ENCODE data around the gene SLC26A3.

Gene SLC26A3

DNA sequence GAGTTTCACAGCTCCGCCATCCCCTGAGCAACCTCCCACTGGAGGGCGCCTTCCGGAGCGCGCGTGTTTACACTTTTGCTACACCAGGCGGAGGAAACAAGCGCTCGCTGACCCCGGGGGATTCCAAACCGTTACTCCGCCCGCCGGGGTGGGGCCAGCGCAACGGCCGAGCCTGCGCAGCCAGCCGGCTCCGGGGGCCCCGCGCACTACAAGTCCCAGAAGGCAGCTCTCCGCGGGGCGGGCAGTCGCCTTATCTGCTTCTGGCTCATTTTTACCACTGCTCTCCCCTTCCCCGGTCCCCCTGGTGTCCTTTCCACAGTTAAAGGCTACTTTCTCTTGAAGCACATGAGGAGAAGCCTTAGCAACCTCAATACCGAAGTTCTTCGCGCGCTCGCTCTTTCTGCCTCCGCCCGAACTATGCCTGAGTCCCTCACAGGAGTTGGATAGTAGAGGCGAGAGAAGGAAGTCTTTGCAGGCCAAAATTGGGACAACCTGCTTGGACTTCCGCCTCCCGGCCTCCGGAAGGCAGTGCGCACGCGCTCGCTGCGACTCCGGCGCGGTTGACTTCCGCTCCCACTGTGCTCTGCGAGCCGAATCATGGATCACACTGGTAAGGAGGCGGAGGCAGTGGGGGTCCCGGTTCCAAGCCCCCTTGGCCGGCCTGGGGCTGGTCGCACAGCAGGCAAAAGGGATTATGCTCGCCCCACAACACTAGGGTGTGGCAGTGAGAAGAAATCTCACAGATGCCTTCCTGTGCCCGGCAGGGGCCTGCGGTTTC, 59.3 kb downstream of the SLC26A3 start, which contains the start of gene CBLL1:
Gene CBLL1, plus strand, starts transcription at position 576 of the 778 bp plus-strand sequence. Its CDS starts 22 bp downstream, at position 598.
- peak; percentile 95 to 97 for DNase-seq

- peak in 1 of 2 experiments; percentile 56 for DNase-seq
These were observed 60.1 kb downstream of the SLC26A3 start for GRCh38 chr7:107742678-107743566.

DNA sequence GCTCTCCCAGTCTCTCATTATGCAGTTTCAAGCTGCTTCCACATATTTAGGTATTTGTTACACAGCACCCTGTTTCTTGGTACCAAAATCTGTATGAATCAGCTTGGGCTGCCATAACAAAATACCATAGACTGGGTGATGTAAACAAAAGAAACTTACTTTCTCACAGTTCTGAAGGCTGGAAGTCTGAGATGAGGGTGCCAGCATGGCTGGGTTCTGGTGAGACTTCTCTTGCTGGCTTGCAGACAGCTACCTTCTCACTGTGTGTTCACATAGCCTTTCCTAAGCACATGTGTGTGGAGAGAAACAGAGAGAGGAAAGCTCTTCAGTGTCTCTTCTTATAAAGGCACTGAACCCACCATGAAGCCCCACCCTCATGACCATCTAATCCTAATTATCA, 74.7 kb downstream of the SLC26A3 start:
- DNase-seq = no peak

DNA sequence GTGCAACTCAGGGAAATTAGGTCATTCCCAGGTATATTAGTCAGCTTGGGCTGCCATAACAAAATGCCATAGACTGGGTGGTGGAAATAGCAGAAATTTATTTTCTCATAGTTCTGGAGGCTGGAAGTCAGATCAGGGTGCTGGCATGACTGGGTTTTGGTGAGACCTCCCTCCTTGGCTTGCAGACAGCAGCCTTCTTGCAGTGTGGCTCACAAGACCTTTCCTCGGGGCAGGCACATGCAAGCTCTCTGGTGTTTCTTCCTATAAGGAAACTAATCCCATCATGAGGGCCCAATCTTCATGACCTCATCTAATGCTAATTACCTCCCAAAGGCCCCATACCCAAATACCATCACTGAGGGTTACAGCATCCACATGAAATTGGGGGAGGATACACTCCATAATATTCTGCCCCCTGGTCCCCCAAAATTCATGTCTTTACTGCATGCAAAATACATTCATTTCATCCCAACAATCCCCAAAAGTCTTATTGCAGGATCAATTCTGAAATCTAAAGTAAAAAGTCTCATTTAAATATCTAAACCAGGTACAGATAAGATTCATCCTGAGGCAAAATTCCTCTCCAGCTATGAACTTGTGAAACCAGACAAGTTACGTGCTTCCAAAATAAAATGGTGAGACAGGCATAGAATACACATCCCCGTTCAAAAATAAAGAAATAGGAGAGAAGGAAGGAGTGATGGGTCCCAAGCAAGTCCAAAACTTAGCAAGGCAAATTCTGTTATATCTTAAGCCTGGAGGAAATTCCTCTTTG, 76.5 kb downstream of the SLC26A3 start:
- DNase-seq = no peak

DNA sequence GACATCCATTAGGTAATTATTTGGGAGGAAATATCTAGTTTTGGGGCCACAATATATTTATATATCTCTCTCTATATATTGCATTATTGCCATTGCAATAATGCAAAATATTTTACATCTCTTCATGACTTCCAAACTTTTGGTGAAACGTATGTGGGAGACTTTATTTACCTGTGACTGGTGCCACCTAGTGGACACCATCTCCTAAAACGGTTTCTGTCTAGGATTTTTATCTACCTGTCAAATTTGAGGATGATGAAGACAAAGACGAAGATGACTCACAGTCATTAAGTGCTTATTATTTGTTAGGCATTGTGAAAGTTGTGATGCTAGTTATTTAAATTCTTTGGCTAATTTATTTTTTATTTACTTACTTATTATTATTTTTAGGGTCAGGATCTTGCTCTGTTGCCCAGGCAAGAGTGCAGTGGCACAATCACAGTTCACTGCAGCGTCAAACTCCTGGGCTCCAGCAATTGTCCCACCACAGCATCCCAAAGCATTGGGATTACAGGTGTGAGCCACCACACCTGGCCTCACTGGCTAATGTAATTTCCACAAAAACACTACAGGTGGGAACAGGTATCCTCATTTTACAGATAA, 77.8 kb downstream of the SLC26A3 start:
- DNase-seq = peak in 1 of 2 experiments; percentile 16

DNA sequence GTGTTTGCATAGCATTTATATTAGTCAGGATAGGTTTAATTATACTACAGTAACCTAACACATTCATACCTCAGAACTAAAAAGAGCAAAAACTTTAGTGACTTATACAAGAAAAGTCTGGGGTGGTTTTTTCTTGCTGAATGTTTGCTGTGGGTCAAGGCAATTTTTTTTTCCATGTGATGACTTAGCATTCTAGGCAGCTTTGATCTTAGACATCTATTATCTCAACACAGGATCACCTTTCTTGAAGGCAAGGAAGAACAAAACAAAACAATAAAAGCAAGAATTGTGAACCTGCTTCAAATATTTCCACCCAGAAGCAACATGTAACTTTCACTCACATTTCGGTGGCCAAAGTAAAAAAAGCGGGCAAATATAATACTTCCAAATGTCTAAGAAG, 79.8 kb downstream of the SLC26A3 start:
- DNase-seq = no peak

GRCh38 chr7:107721286-107721685, 81.7 kb downstream of the SLC26A3 start:
- no peak for DNase-seq

- no peak for DNase-seq
These were observed 84.4 kb downstream of the SLC26A3 start for GRCh38 chr7:107718456-107719193.

DNA sequence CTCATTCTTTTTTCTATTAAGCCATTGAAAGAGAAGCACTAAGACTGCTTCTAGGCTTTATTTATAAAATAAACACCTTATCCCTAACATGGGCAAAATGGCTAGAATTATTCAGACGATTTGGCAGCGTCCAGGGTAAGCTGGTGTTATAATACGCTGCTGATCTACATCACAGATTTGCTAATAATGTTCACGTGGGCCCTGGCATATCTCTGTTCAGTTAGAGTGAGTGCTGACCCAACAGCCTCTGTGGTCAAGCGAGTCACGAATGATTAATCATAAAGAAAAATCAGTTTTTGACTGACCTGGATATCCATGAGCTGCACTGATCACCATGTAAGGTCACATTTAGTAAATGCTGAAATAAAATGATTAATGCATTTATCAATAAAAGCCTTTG, 87.5 kb downstream of the SLC26A3 start:
- DNase-seq = no peak
